DOHH2 (cell line): Measurements from ENCODE around the gene UBQLN3.

ENCODE experiments used
- H3F3A ChIP-seq: fragments of 200-600 bp; sonication (generic), shearing (Covaris generic); 2 replicates; pipeline ENCODE4 v1.6.0; 2016; ENCODE audit warnings: antibody characterized with exemption, mild to moderate bottlenecking; ENCODE audit not compliant: control insufficient read depth, insufficient read depth
- H3K27ac ChIP-seq: fragments of 200-600 bp; sonication (generic); 2 replicates; pipeline ENCODE4 v1.5.1; 2014; ENCODE audit warnings: low read depth, mild to moderate bottlenecking, low read length, moderate library complexity
- H3K27me3 ChIP-seq: fragments of 200-600 bp; sonication (generic); 2 replicates; pipeline ENCODE4 v1.6.1; 2014; ENCODE audit warnings: mild to moderate bottlenecking, low read length, mixed read lengths; ENCODE audit not compliant: control insufficient read depth
- H3K36me3 ChIP-seq: fragments of 200-600 bp; sonication (generic); 2 replicates; pipeline ENCODE4 v1.6.1; 2014; ENCODE audit warnings: mild to moderate bottlenecking, low read length, moderate library complexity, mixed read lengths; ENCODE audit not compliant: control insufficient read depth
- H3K4me1 ChIP-seq: fragments of 200-600 bp; sonication (generic); 2 replicates; pipeline ENCODE4 v1.6.1; 2014; ENCODE audit warnings: mild to moderate bottlenecking, low read length, mixed read lengths; ENCODE audit not compliant: control insufficient read depth
- H3K4me2 ChIP-seq: fragments of 200-600 bp; sonication (generic); 2 replicates; pipeline ENCODE4 v1.6.0; 2014; ENCODE audit warnings: mild to moderate bottlenecking, low read length, moderate library complexity
- H3K4me3 ChIP-seq: fragments of 200-600 bp; sonication (generic); 2 replicates; pipeline ENCODE4 v1.5.1; 2014; ENCODE audit warnings: mild to moderate bottlenecking, low read length, mixed read lengths
- H3K79me2 ChIP-seq: fragments of 200-600 bp; sonication (generic); 2 replicates; pipeline ENCODE4 v1.6.1; 2014; ENCODE audit warnings: mild to moderate bottlenecking, low read length, mixed read lengths; ENCODE audit not compliant: control insufficient read depth
- H3K9me2 ChIP-seq: fragments of 200-600 bp; sonication (generic); replicated peaks from 2 replicates; pipeline ENCODE4 v1.6.1; 2014; ENCODE audit warnings: mild to moderate bottlenecking, low read length, mixed read lengths; ENCODE audit not compliant: control insufficient read depth
- H3K9me3 ChIP-seq: fragments of 200-600 bp; sonication (generic); 2 replicates; pipeline ENCODE4 v1.6.1; 2014; ENCODE audit warnings: antibody characterized with exemption, low read length, mixed read lengths; ENCODE audit not compliant: control insufficient read depth, insufficient read depth
- H4K20me1 ChIP-seq: fragments of 200-600 bp; sonication (generic); 2 replicates; pipeline ENCODE4 v1.6.0; 2014; ENCODE audit warnings: low read depth, mild to moderate bottlenecking, antibody characterized with exemption, low read length, moderate library complexity; ENCODE audit not compliant: control insufficient read depth, insufficient read depth
- CTCF ChIP-seq: fragments of 200-600 bp; sonication (generic); IDR thresholded peaks from one replicate; pipeline ENCODE4 v1.5.1; 2014; ENCODE audit warnings: antibody characterized with exemption, mild to moderate bottlenecking, low read depth, low read length; ENCODE audit not compliant: poor library complexity, severe bottlenecking
- EZH2phosphoT487 ChIP-seq: fragments of 200-600 bp; sonication (generic); IDR thresholded peaks from 2 replicates; pipeline ENCODE4 v1.6.1; 2017; ENCODE audit warnings: borderline replicate concordance, mild to moderate bottlenecking, antibody characterized with exemption, low read length, moderate library complexity, mixed read lengths

Gene UBQLN3

GRCh38 chr11:5508605-5509004 lies 1.2 kb downstream of the UBQLN3 start:
- no peak overlapping the region for H3K4me2 ChIP-seq
- no peaks in the 10 kb centered on the region for H3K79me2 ChIP-seq
- TF ChIP-seq CTCF: no peak
- no peaks in the 10 kb centered on the region for H3F3A ChIP-seq
- H3K27ac ChIP-seq: no peak overlapping the region
- H3K27me3 ChIP-seq: no peaks in the 10 kb centered on the region
- no peaks in the 10 kb centered on the region for H3K4me1 ChIP-seq
- no peaks in the 10 kb centered on the region for H3K9me3 ChIP-seq
- H3K4me3 ChIP-seq: no peak overlapping the region
- H4K20me1 ChIP-seq: no peaks in the 10 kb centered on the region
- H3K36me3 ChIP-seq: no peaks in the 10 kb centered on the region
- H3K9me2 ChIP-seq: no peaks in the 10 kb centered on the region

- no peaks in the 10 kb centered on the region for H3K9me3 ChIP-seq
- no peak for TF ChIP-seq CTCF
- no peak for TF ChIP-seq EZH2phosphoT487
- H3K36me3 ChIP-seq: no peaks in the 10 kb centered on the region
- no peaks in the 10 kb centered on the region for H3K79me2 ChIP-seq
- H3K4me3 ChIP-seq: no peak overlapping the region
- H4K20me1 ChIP-seq: no peaks in the 10 kb centered on the region
- no peak overlapping the region for H3K4me2 ChIP-seq
- H3K27me3 ChIP-seq: no peaks in the 10 kb centered on the region
- H3K9me2 ChIP-seq: no peaks in the 10 kb centered on the region
- no peaks in the 10 kb centered on the region for H3K4me1 ChIP-seq
- no peak overlapping the region for H3K27ac ChIP-seq
- no peaks in the 10 kb centered on the region for H3F3A ChIP-seq
These were observed 1.8 kb downstream of the UBQLN3 start for GRCh38 chr11:5507933-5508305.

DNA sequence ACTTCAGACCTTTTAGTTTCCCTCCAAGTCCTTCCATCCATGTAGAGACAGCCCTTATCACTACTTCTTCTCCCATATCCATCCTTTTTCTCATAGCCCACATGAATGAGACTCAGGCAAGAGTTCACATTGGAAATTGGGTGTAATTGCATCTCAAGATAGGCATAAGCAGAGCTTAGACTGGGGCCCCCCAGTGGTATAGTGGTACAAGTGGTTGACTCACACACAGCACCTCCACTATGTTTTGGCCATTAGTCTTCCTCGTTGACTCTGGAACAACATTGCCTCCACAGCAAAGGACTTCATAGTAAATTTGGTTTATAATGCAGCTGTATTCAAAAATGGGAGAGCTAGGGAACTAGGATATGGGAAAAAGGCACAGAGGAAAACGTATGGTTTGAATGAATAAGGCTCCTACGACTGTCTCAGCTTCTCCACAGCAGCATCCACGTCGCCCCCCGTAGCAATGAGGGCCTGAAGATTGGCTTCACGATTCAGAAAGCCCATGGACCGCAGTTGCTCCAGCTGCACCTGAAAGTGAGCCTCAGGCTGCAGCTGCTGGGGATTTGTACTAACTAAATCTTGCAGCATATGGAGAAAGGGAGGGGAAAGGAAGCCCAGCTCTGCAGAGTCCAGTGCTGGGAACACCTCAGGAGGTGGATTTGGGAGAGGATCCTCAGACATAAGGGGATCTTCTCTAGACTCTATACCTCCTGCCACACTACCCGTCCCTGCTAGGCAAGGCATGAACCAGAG lies 2.4 kb downstream of the UBQLN3 start:
- Histone ChIP-seq H3K4me1 (no peaks in the 10 kb centered on the region), H3K27me3 (no peaks in the 10 kb centered on the region), H3K9me3 (no peaks in the 10 kb centered on the region), H4K20me1 (no peaks in the 10 kb centered on the region), H3K9me2 (no peaks in the 10 kb centered on the region), H3K4me2 (no peak overlapping the region), H3F3A (no peaks in the 10 kb centered on the region), H3K79me2 (no peaks in the 10 kb centered on the region), H3K36me3 (no peaks in the 10 kb centered on the region), H3K4me3 (no peak overlapping the region), H3K27ac (no peak overlapping the region)
- TF ChIP-seq CTCF (no peak), EZH2phosphoT487 (no peak)
